CD4-positive, alpha-beta T cell treated with Interferon alpha-2 for 1 hour (primary cell): ENCODE results near the gene FBXW11.
A peak's percentile ranks its signal among the peaks of the same experiment; 100 is the strongest.
"Not testable (repeated sequence)": the region's sequence is repeated elsewhere in the genome, so short reads cannot be mapped to it uniquely, and the experiment has no call there.

Experiments used
- DNase-seq, 2 donors: peaks; one replicate each; pipeline ENCODE4 v3.0.0-alpha.2; 2020 to 2022

FBXW11 gene

GRCh38 chr5:171946000-171946781, 60.2 kb downstream of the FBXW11 start:
- no peak for DNase-seq

GRCh38 chr5:171945476-171945875, 61.0 kb downstream of the FBXW11 start:
- no peak for DNase-seq

- DNase-seq = no peak
Measured at GRCh38 chr5:171945066-171945465, 61.4 kb downstream of the FBXW11 start.

GRCh38 chr5:171942112-171942516, 64.3 kb downstream of the FBXW11 start:
- not testable (repeated sequence) for DNase-seq

- DNase-seq = not testable (repeated sequence)
Measured at GRCh38 chr5:171941675-171942074, 64.8 kb downstream of the FBXW11 start.

- DNase-seq = not testable (repeated sequence)
Measured at GRCh38 chr5:171941275-171941674, 65.2 kb downstream of the FBXW11 start.

- DNase-seq = no peak
Measured at GRCh38 chr5:171939951-171940350, 66.5 kb downstream of the FBXW11 start.

- no peak for DNase-seq
Measured at GRCh38 chr5:171938358-171938757, 68.1 kb downstream of the FBXW11 start.

- DNase-seq = no peak
Measured at GRCh38 chr5:171937351-171937750, 69.1 kb downstream of the FBXW11 start.

- no peak for DNase-seq
Measured at GRCh38 chr5:171934586-171934985, 71.9 kb downstream of the FBXW11 start.

- DNase-seq = no peak
Measured at GRCh38 chr5:171931163-171931562, 75.3 kb downstream of the FBXW11 start.

GRCh38 chr5:171927345-171927941, 79.0 kb downstream of the FBXW11 start:
- DNase-seq = no peak

GRCh38 chr5:171926311-171926710, 80.1 kb downstream of the FBXW11 start:
- DNase-seq = no peak

- DNase-seq = no peak
Measured at GRCh38 chr5:171924493-171925122, 81.8 kb downstream of the FBXW11 start.

- DNase-seq = no peak
Measured at GRCh38 chr5:171920765-171921391, 85.6 kb downstream of the FBXW11 start.

- DNase-seq = not testable (repeated sequence)
Measured at GRCh38 chr5:171915700-171916099, 90.7 kb downstream of the FBXW11 start.

- DNase-seq = no peak
Measured at GRCh38 chr5:171914726-171915338, 91.6 kb downstream of the FBXW11 start.

GRCh38 chr5:171913987-171914273, 92.5 kb downstream of the FBXW11 start:
- no peak for DNase-seq

- DNase-seq = no peak
Measured at GRCh38 chr5:171911152-171911551, 95.3 kb downstream of the FBXW11 start.

GRCh38 chr5:171908638-171909037, 97.8 kb downstream of the FBXW11 start:
- DNase-seq = no peak

- peak; percentile 48 to 68 for DNase-seq
Measured at GRCh38 chr5:171907725-171908343, 98.6 kb downstream of the FBXW11 start.

- no peak for DNase-seq
Measured at GRCh38 chr5:171906703-171907590, 99.5 kb downstream of the FBXW11 start.
